Cortex of kidney (tissue), 1 donor: ENCODE results near the gene ZSCAN21.
A peak's percentile ranks its signal among the peaks of the same experiment; 100 is the strongest.

ENCODE experiments used
- DNase-seq: peaks from one replicate; lab custom pipeline; 2025; lab: John Stamatoyannopoulos, UW

The ZSCAN21 gene

DNA sequence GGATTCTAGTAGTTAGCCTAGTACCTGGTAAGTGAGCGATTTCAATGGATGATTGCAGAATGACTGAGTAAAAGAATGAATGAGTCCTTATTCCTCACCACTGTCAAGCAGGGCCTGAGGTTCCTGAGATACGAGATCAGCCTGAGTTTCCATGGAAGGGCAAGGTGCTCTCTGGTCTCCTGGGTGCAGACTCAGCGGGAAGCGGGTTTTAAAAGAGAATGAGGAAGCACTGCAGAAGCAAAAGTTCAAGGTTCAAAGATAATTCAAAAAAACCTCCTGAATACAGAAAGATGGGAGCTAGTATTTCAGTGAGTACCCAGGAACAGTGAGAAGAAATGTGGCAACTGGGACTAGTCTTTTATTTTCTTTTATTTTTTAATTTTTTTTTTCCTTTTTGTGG, 27.6 kb downstream of the ZSCAN21 start:
- DNase-seq: no peak

DNA sequence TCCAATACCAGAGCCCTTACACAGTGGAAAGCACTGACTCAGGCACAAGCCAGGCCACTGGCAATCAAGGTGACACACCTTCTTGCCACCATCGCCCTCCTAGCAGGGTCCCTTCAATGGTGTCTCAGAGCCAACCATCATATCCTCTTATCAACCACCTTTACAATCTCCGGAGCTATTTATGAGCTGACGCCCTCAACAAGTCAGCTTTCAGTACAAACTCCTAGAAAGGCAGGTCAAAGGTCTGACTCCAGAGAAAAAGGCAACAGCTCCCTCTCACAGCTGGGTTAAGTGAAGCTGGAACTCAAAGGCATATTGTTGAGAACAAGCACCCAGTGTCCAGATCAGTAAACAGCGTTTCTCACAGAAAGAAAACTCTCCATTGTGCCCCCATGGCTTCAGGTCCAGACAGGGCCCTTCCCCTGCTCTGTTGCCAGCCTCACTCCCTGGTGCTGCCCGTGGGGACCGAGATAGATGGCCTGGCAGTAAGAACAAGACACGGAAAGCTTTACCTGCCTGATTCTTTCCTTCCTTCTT, 29.5 kb downstream of the ZSCAN21 start:
- DNase-seq: no peak

DNA sequence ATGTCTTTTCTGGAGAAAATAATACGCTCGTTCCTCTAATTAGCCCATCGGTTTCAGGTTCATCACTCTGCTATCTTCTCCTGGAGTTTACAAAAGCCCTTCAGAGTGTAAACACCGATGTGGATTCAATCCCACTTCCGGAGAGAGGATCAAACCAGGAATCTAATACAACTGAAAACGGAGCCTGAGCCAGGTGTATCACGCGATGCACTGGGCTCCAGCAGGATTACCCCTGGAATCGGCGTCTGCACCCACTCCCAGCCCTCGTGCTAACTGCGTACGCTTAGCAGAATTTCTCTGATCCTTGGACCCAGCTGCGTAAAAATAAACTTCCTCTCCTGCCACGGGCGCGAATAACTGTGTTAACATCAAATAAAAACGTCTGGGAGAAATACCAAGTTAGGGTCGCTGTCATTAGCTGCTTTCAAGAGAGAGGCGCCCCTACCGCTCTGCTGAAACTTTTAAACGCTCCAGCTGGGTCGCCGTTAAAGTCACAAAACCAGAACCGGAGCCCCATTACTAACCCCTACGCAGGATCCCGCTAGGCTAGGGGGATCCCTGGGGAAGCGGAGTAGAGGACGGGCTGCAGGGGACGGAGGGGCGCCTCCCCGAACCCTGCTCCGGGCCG, 31.4 kb downstream of the ZSCAN21 start:
- DNase-seq: no peak

DNA sequence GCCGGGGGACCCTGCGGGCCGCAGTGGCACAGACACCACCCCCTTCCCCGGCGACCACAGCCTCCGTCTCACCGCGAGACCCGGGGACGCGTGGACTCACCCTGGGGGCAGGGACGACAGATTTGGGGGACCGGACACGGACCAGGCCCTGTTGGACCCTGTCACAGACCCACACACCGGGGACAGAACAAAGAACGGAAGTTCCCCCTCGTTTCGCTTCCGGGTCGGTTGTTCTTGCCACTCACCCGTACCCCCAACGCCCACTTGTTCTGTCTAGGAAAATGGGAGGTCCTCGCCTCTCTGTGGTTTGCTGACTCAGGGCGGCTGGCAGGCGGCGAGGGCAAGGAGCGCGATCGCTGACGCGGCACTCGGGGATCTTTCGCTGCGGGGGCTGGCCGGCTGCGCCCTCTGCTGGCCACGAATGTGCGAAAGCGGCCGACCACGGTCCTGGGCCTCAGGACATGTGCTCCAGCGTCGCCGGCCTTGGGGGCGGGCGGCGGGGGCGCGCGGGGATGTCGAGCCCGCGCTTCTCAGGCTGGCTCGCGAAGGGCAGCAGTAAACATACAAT, 32.0 kb downstream of the ZSCAN21 start, which contains the start of gene ZNF3:
TSS of gene ZNF3 (minus strand) at position 189 of the 568 bp plus-strand sequence. CDS start 4,366 bp downstream, outside the sequence.
- DNase-seq: peak; percentile 40

DNA sequence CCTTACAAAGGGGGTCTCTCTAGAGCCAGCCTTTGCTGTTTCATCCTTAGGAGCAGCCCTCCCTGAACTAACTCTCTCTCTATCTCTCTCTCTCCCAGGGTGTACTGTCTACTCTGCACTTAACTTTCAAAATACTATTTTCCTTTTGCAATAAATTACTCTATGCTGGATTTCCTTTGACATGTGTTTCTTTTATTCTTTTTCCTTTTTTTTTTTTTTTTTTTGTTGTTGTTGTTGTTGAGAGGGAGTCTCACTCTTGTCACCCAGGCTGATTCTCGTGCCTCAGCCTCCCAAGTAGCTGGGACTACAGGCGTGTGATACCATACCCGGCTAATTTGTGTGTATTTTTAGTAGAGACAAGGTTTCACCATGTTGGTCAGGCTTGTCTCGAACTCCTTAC, 33.4 kb downstream of the ZSCAN21 start:
- DNase-seq: no peak

DNA sequence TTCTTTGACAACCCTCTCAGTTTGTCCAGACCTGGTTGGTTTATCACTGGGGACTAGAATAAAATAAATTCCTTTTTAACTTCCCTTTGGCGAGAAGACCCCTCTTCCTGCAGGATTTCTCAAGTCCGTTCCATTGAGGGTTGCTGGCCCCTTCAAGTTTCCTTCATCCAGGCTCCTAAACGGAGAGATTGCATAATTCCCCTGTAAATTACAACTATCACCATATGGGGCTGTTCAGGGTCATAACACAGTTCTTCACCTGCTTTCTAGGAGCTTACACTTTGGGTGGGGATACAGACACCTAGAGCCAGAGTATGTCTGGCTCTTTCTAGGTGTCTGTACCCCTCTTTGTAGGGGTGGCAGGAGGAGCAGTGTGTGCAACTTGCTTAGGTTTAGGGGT, 35.9 kb downstream of the ZSCAN21 start:
- no peak for DNase-seq

DNA sequence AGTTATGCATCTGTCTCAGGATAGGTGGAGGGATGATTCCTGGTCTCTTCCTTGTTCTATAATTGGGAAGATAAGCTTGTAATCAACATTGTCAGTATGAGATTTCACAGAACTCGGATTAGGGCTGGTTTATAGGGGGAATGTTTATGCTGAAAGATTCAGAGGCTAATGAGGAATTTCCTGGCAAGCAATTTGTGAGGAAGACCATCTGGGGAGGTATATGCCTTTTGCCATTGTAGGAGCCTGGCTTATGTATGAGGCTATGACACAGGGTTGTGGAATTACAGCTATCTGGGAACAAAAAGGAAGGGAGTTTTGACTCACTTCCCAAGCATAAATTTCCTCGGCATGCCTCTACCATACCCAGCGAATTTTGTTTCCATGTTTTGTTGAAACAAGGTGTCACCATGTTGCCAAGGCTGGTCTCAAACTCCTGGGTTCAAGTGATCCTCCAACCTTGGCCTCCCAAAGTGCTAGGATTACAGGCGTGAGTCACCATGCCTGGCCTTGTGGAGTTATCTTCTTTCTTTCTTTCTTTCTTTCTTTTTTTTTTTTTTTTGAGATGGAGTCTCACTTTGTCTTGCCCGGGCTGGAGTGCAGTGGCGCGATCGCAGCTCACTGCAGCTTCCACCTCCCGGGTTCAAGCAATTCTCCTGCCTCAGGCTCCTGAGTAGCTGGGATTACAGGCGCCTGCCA, 37.6 kb downstream of the ZSCAN21 start:
- DNase-seq: no peak

DNA sequence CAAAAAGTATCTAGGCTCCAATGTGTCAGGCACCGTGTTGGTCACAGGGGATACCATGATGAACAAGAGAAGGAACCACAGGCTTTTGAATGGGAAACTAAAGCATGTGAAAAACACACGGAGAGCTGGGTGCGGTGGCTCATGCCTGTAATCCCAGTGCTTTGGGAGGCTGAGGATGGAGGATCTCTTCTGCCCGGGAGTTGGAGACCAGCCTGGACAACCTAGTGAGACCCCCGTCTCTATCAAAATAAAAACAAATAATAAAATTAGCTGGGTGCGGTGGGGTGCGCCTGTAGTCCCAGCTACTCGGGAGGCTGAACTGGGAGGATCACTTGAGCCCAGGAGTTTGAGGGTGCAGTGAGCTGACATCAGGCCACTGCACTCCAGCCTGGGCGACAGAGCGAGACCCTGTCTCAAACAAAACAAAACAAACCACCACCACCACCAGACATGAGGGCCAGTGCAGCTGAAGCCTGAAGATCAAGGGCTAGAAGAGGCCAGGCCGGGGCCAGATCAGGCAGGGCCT, 38.6 kb downstream of the ZSCAN21 start:
- no peak for DNase-seq

DNA sequence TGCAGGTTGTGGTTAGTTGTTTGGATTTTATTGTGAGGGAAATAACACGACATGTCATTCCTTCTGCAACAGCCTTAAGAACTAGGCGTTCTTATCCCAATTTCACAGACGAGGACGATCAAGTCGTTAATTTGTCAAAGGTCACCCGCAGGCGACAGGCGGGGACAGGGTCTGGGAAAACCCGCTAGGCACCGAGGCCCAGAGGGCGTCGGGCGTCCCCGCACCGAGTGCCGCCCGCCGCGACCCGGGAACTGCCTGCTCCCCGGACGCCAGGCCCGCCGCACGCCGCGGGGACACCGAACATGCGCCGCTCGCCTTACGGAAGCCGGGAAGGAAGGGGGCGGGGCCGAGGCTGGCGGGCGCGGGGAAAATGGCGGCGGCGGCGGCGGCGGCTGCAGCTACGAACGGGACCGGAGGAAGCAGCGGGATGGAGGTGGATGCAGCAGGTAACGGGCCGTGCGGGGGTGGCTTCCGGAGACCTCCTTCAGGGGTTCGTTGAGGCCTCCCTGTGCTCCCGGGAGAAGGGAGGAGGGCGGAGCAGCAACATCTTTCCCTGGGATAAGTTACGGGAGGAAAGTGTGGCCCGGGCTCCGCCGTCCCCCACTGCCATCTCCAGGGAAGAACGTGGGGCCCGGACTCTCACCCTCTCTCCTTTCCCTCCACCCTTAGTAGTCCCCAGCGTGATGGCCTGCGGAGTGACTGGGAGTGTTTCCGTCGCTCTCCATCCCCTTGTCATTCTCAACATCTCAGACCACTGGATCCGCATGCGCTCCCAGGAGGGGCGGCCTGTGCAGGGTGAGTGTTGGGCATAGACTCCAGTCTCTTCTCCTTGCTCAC, 39.3 kb downstream of the ZSCAN21 start, which contains the start of gene COPS6:
TSS of gene COPS6 (plus strand) at position 349 of the 837 bp plus-strand sequence. CDS start at position 371, 22 bp downstream.
- DNase-seq: peak; percentile 48

DNA sequence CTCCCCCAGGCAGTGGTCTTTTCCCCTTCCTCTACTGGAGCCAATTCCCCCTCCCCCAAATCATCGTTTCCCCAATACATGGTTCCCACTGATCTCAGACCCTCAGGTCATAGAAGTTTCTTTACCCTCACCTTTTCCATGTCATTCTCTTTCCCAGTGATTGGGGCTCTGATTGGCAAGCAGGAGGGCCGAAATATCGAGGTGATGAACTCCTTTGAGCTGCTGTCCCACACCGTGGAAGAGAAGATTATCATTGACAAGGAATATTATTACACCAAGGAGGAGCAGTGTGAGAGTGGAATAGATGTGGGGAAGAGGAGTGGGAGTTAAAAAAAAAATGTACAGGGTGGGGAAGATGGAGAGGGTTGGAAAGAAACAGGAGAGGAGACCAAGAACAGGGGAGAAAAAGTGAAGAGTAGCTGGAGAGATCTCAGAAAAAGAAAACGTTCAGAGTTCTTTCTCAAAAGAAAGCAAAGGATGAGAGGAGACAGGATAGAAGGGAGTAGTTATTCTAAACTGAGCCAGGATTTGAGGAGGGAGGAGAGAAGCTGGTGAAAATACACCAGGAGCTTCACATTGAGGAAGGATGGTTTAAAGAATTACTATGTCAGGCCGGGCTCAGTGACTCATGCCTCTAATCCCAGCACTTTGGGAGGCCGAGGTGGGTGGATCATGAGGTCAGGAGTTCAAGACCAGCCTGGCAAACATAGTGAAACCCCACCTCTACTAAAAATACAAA, 40.1 kb downstream of the ZSCAN21 start:
- no peak for DNase-seq

DNA sequence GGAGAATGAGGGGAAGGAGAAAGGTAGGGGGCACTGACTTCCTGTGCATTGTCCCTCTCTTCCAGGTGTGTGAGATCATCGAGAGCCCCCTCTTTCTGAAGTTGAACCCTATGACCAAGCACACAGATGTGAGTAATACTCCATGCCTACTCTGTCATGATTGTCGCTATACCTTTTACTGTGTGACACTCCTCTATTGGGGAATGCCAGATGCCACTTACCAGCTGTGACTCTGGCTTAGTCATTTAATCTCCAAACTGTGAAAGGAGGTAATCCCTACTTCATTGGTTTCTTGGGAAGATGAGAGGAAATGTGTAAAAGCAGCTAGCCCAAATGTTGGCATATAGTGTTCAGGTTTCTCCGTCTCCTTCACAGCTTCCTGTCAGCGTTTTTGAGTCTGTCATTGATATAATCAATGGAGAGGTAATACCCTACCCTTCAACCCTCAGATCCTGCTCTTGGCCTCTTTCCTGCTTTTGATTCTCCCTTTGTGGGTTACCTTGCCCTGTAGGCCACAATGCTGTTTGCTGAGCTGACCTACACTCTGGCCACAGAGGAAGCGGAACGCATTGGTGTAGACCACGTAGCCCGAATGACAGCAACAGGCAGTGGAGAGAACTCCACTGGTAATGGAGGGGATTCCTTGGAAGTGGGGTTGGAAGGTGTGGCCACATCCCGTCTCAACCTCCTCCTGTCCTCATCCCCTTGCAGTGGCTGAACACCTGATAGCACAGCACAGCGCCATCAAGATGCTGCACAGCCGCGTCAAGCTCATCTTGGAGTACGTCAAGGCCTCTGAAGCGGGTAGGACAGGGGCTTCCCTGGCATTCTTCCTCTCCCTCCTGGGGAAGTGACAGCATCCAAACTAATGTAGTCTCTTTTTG, 41.2 kb downstream of the ZSCAN21 start:
- no peak for DNase-seq

DNA sequence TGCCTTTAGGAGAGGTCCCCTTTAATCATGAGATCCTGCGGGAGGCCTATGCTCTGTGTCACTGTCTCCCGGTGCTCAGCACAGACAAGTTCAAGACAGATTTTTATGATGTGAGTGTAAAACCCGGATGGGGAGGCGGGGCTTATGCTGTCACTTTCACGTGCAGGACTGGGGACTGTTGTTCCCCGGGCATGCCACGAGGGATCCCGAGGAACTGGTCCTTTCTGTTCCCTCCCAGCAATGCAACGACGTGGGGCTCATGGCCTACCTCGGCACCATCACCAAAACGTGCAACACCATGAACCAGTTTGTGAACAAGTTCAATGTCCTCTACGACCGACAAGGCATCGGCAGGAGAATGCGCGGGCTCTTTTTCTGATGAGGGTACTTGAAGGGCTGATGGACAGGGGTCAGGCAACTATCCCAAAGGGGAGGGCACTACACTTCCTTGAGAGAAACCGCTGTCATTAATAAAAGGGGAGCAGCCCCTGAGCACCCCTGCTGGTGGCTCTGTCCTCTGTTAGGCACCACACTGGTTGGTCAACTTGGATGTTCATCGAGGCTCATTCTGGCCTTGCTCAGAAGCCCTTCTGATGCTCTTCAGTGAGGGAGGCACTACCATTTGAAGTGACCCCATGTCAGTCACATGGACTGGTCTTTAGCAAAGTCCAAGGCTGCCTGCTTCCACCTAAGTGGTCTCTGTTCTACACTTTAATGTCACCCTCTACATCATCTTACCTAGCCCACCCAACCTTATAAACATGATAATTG, 42.0 kb downstream of the ZSCAN21 start:
- DNase-seq: no peak

DNA sequence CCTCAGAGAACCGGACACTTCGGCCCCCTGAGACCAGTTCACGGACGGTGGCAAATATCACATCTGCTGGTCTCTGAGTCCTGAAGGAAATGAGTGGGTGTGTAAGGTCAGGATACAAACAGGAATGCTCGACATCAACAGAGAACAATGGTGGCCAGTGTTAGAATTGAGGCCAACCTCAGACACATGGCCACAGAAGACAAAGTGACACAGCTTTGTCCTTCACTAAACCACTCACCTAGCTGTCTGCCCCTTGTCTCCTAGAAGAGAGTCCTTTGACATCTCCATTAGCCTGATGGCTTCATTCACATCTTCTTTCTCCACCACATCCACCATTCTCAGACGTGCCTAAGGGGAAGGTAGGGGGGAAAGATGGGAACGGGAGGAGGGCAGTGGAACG, 43.5 kb downstream of the ZSCAN21 start:
- no peak for DNase-seq

DNA sequence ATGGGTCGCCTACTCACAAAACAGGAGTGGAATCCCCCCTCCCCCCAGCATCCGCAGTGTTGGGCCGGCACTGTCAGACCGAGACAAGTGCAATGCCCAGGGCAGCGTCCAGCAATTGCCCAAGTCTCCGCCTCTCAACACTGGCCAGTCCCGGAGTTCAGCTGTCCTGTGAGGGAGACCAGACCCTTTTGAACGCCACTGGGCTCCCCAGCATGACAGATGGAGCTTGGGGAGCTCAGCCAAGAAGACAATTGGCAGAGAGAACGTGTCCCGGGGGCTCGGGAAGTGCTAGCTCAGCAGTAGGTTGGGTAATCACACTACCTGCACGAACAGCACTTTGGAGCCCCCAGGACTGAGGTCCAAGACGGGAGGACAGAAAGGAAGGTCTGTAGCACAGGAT, 43.9 kb downstream of the ZSCAN21 start:
- DNase-seq: no peak

DNA sequence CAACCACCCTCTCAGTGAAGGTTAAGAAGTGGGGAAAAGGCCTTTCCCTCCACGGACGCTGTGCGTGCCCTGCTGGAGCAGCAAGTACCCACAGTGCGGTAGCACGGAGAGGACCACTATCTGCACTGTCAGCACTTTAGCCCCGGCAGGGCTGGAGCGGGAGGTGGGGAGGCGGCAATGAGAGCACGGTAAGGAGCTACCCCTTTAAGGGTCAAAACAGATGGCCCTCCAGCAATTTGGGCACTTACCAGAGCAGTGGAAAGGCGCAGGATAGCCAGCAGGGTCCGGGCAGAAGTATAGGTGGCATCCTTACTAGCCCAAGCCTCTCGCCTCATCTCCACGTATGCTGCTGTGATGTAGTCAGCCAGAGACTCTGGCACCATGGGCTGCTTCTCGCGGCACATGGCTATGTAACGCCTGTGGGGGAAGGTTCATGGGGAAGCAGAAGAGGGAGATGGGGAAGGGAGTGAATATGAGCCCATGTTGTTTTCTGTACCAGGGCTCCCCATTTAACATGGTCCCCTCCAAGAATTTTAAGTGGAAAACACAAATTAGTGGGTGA, 44.4 kb downstream of the ZSCAN21 start:
- DNase-seq: no peak

DNA sequence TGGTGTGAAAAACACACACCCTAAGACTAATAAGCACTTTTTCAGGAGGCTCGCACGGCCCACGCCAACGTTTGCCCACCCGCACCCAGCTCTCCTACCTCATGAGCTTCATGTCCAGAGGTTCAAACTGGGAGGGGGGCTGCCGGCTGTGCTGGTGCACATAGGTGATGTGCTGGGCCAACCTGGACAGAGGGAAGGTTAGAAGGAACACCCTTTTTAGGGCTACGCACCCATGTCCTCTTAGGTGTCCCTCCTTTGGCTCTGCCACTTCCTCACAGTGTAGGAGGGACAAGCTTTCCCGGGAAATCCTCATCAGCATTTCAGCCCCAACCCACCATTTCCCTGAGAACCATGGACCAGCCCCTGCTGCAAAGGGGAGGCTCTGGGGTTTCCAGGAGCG, 45.7 kb downstream of the ZSCAN21 start:
- no peak for DNase-seq

DNA sequence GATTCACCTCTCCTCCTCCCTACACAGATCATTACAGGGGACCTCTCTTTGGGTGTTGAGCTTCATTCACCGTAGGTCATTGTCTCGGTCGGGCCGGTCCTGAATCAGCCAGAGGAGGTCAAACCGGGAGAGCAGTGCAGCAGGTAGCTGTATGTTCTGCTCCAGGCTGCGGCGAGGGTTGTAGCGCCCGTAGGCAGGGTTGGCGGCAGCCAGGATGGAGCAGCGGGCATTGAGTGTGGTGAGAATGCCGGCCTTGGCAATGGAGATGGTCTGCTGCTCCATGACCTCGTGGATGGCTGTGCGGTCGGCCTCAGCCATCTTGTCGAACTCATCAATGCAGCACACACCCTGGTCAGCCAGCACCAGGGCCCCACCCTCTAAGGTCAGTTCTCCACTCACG, 46.1 kb downstream of the ZSCAN21 start:
- DNase-seq: no peak

DNA sequence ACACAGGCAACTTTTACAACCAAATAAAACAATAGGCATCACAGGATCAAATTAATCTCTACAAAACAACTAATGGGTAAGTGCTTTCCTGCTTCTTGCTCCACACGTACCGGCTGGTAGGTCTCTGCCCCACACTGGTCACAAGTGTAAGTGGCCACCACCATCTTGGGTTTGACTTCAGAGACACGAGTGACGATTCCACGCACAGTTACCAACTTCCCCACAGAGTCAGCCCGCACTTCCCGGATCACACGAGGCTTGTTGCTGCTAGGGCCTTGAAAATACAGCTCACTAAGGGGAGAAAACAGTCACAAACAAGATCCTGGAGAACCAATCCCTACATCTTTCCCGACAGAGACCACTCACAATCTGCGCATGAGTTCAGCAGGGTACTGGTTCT, 49.3 kb downstream of the ZSCAN21 start:
- no peak for DNase-seq

DNA sequence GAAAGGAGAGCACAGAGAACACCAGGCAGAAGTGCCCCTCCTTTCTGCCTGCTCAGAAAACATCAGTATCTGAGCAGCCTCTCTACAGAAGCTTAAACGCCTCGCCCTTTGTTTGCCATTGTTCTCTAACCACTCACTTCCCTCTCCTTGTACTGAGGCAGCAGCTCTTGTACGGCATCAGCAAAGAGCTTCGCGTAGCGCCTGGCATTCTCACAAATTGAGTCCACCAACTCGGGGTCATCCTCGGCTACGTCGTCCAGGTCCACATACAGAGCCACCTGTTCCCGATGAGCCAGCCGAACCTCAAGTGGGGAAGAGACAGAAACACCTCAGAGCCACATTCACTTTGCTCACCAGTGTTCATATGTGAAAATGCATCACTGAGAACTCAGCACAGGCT, 49.9 kb downstream of the ZSCAN21 start:
- no peak for DNase-seq
